ENCODE data around the gene CALHM1. TPM values are rescaled to one million over a fixed set of nuclear protein-coding genes. Genes with fewer than 3 reads are reported as not detected.

The CALHM1 gene
- total and polyA plus RNA-seq, 2 experiments from 2014 or later = 0.11 TPM; not detected in 1

GRCh38 chr10:103470761-103471653, 12.3 kb upstream of the CALHM1 start (continued):
- no peak for TF ChIP-seq REST (IDR thresholded peaks at IDR 0.05; ENCODE audit: unreplicated experiment)
- TF ChIP-seq ZNF331 (CRISPR knock-in tag; IDR thresholded peaks at IDR 0.05; ENCODE audit: low read depth) = no peak
- no peak for TF ChIP-seq POLR2AphosphoS5 (IDR thresholded peaks at IDR 0.05; ENCODE audit: low read depth)
- no peak for TF ChIP-seq JUNB (IDR thresholded peaks at IDR 0.05; ENCODE audit: unreplicated experiment)
- TF ChIP-seq, protein P1, sequence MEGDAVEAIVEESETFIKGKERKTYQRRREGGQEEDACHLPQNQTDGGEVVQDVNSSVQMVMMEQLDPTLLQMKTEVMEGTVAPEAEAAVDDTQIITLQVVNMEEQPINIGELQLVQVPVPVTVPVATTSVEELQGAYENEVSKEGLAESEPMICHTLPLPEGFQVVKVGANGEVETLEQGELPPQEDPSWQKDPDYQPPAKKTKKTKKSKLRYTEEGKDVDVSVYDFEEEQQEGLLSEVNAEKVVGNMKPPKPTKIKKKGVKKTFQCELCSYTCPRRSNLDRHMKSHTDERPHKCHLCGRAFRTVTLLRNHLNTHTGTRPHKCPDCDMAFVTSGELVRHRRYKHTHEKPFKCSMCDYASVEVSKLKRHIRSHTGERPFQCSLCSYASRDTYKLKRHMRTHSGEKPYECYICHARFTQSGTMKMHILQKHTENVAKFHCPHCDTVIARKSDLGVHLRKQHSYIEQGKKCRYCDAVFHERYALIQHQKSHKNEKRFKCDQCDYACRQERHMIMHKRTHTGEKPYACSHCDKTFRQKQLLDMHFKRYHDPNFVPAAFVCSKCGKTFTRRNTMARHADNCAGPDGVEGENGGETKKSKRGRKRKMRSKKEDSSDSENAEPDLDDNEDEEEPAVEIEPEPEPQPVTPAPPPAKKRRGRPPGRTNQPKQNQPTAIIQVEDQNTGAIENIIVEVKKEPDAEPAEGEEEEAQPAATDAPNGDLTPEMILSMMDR (conservative IDR thresholded peaks at IDR 0.05; ENCODE audit: low read depth in 2 of 2) = no peak

- no peaks in the 10 kb centered on the region for H3K36me3 ChIP-seq (ENCODE audit: insufficient read depth)
- H3K4me1 ChIP-seq (ENCODE audit: insufficient read depth) = no peaks in the 10 kb centered on the region
- no peaks in the 10 kb centered on the region for H4K20me1 ChIP-seq (replicated peaks; ENCODE audit: insufficient read depth)
- Mint-ChIP-seq H3K4me3 (no peak overlapping the region; the same call in 2 of the 3 replicates), H3K27ac (no peak overlapping the region), H3K4me1 (peaks cover 19% of the 10 kb centered on the region), H3K9me3 (no peaks in the 10 kb centered on the region), H3K27me3 (ENCODE audit: insufficient read depth, low read depth, poor library complexity) (peaks cover 13% of the 10 kb centered on the region), H3K36me3 (ENCODE audit: low read depth) (no peaks in the 10 kb centered on the region)
- no peaks in the 10 kb centered on the region for H3K27me3 ChIP-seq (ENCODE audit: insufficient read depth)
- H3K27ac ChIP-seq (ENCODE audit: low read depth) = no peak overlapping the region
- DNase-seq (ENCODE audit: low spot score) (no peak), ATAC-seq (no peak)
- H3K9me2 ChIP-seq (ENCODE audit: insufficient read depth) = no peaks in the 10 kb centered on the region
- no peaks in the 10 kb centered on the region for H3F3A ChIP-seq (replicated peaks; ENCODE audit: low read depth)
- no peak overlapping the region for H3K4me3 ChIP-seq
- H3K79me2 ChIP-seq (replicated peaks; ENCODE audit: insufficient read depth) = no peaks in the 10 kb centered on the region
- H3K4me2 ChIP-seq = no peak overlapping the region
- no peak overlapping the region for H2AFZ ChIP-seq
- no peak for TF ChIP-seq EZH2phosphoT487 (IDR thresholded peaks at IDR 0.05; ENCODE audit: unreplicated experiment)
- no peak for TF ChIP-seq ZNF331 (CRISPR knock-in tag; IDR thresholded peaks at IDR 0.05; ENCODE audit: low read depth)
- no peak for TF ChIP-seq STAT1 (IDR thresholded peaks at IDR 0.05; ENCODE audit: unreplicated experiment)
- TF ChIP-seq, protein P2, sequence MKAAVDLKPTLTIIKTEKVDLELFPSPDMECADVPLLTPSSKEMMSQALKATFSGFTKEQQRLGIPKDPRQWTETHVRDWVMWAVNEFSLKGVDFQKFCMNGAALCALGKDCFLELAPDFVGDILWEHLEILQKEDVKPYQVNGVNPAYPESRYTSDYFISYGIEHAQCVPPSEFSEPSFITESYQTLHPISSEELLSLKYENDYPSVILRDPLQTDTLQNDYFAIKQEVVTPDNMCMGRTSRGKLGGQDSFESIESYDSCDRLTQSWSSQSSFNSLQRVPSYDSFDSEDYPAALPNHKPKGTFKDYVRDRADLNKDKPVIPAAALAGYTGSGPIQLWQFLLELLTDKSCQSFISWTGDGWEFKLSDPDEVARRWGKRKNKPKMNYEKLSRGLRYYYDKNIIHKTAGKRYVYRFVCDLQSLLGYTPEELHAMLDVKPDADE (IDR thresholded peaks at IDR 0.05) = no peak
- no peak for TF ChIP-seq POLR2AphosphoS5 (IDR thresholded peaks at IDR 0.05; ENCODE audit: low read depth)
- no peak for TF ChIP-seq NANOG (IDR thresholded peaks at IDR 0.05; ENCODE audit: borderline replicate concordance)
- no peak for TF ChIP-seq EZH2 (IDR thresholded peaks at IDR 0.05; ENCODE audit: low read depth, unreplicated experiment)
- no peak for TF ChIP-seq REST (IDR thresholded peaks at IDR 0.05; ENCODE audit: unreplicated experiment)
- TF ChIP-seq, protein P1 (conservative IDR thresholded peaks at IDR 0.05; ENCODE audit: low read depth in 2 of 2) = no peak
- no peak for TF ChIP-seq CREB1 (CRISPR knock-in tag; IDR thresholded peaks at IDR 0.05; ENCODE audit: low read depth)
- TF ChIP-seq ZNF114 (CRISPR knock-in tag; IDR thresholded peaks at IDR 0.05) = no peak
- TF ChIP-seq JUNB (IDR thresholded peaks at IDR 0.05; ENCODE audit: unreplicated experiment) = no peak
Observed at GRCh38 chr10:103469201-103469600, 10.5 kb upstream of the CALHM1 start.
